ENCODE measurements around the gene ROGDI.

The ROGDI gene

GRCh38 chr16:4801962-4802658, at the start of gene ROGDI:
Gene ROGDI (minus strand): TSS chr16:4802633. CDS start chr16:4802571, 62 bp downstream.
- DNase-seq, result peak; percentile 81

- DNase-seq, result no peak
These were observed 47.8 kb upstream of the ROGDI start for GRCh38 chr16:4850211-4850610.

GRCh38 chr16:4847774-4848587, 45.5 kb upstream of the ROGDI start:
- peak; percentile 32 for DNase-seq

GRCh38 chr16:4846901-4847773, 44.7 kb upstream of the ROGDI start, which contains the start of the genes GLYR1 and UBN1:
Gene GLYR1 (minus strand): TSS chr16:4847288. CDS start chr16:4847265, 23 bp downstream.
Gene UBN1 (plus strand): TSS chr16:4847481. CDS start chr16:4852918, 5,437 bp downstream.
- peak; percentile 100 for DNase-seq

GRCh38 chr16:4846503-4846900, 44.1 kb upstream of the ROGDI start:
- peak; percentile 45 for DNase-seq

GRCh38 chr16:4840984-4841383, 38.6 kb upstream of the ROGDI start:
- no peak for DNase-seq

GRCh38 chr16:4839942-4840341, 37.5 kb upstream of the ROGDI start:
- DNase-seq, result no peak

GRCh38 chr16:4837733-4838501, 35.5 kb upstream of the ROGDI start:
- DNase-seq, result no peak

GRCh38 chr16:4836727-4837126, 34.3 kb upstream of the ROGDI start:
- no peak for DNase-seq

- no peak for DNase-seq
These were observed 31.2 kb upstream of the ROGDI start for GRCh38 chr16:4833584-4833983.

GRCh38 chr16:4832698-4833343, 30.4 kb upstream of the ROGDI start:
- no peak for DNase-seq

- no peak for DNase-seq
These were observed 29.2 kb upstream of the ROGDI start for GRCh38 chr16:4831616-4832015.

- no peak for DNase-seq
These were observed 28.0 kb upstream of the ROGDI start for GRCh38 chr16:4830408-4830807.

GRCh38 chr16:4828567-4829321, 26.3 kb upstream of the ROGDI start:
- DNase-seq, result no peak

- DNase-seq, result no peak
These were observed 24.5 kb upstream of the ROGDI start for GRCh38 chr16:4826980-4827379.

- DNase-seq, result no peak
These were observed 24.1 kb upstream of the ROGDI start for GRCh38 chr16:4826526-4826925.

- DNase-seq, result no peak
These were observed 22.8 kb upstream of the ROGDI start for GRCh38 chr16:4825196-4825595.

- DNase-seq, result no peak
These were observed 18.2 kb upstream of the ROGDI start for GRCh38 chr16:4820652-4821051.

- no peak for DNase-seq
These were observed 12.2 kb upstream of the ROGDI start for GRCh38 chr16:4814542-4815173.

- no peak for DNase-seq
These were observed 11.6 kb upstream of the ROGDI start for GRCh38 chr16:4814046-4814445.

All from activated CD4-positive, CD25-positive, alpha-beta regulatory T cell treated with anti-CD3 and anti-CD28 coated beads, Interleukin-2, amount 50 U/mL, for 72 hours (primary cell).